NCI-H187 treated with DMSO at 0.1 percent for 48 hours (cell line): Measurements from ENCODE around the gene NR1I3.
"Not testable (repeated sequence)": the region's sequence is repeated elsewhere in the genome, so short reads cannot be mapped to it uniquely, and the experiment has no call there.

ENCODE experiments used
- DNase-seq: peaks from one replicate; lab custom pipeline; 2025; lab: John Stamatoyannopoulos, UW

The NR1I3 gene

GRCh38 chr1:161238039-161238473 lies at the start of gene NR1I3:
NR1I3 (minus strand) TSS chr1:161238203; CDS start chr1:161236565, 1,638 bp downstream.
- no peak for DNase-seq

GRCh38 chr1:161287482-161288054 lies 49.6 kb upstream of the NR1I3 start:
- DNase-seq, result no peak

- DNase-seq, result no peak
These were observed 47.5 kb upstream of the NR1I3 start for GRCh38 chr1:161285521-161285920.

GRCh38 chr1:161285113-161285512 lies 47.1 kb upstream of the NR1I3 start:
- no peak for DNase-seq

- no peak for DNase-seq
These were observed 45.0 kb upstream of the NR1I3 start for GRCh38 chr1:161282991-161283390.

- DNase-seq, result no peak
These were observed 36.9 kb upstream of the NR1I3 start for GRCh38 chr1:161274874-161275273.

GRCh38 chr1:161273402-161273801 lies 35.4 kb upstream of the NR1I3 start:
- DNase-seq, result no peak

- no peak for DNase-seq
These were observed 29.3 kb upstream of the NR1I3 start for GRCh38 chr1:161267321-161267720.

- no peak for DNase-seq
These were observed 28.8 kb upstream of the NR1I3 start for GRCh38 chr1:161266836-161267235.

GRCh38 chr1:161266202-161266601 lies 28.2 kb upstream of the NR1I3 start:
- DNase-seq, result no peak

GRCh38 chr1:161265305-161265704 lies 27.3 kb upstream of the NR1I3 start:
- DNase-seq, result no peak

GRCh38 chr1:161261261-161262235 lies 23.5 kb upstream of the NR1I3 start:
- no peak for DNase-seq

- no peak for DNase-seq
These were observed 22.6 kb upstream of the NR1I3 start for GRCh38 chr1:161260376-161261260.

- DNase-seq, result no peak
These were observed 21.8 kb upstream of the NR1I3 start for GRCh38 chr1:161259765-161260164.

- DNase-seq, result no peak
These were observed 21.3 kb upstream of the NR1I3 start for GRCh38 chr1:161259345-161259702.

GRCh38 chr1:161258439-161259344 lies 20.7 kb upstream of the NR1I3 start, which contains the start of gene PCP4L1:
PCP4L1 (plus strand) TSS chr1:161258745; CDS start chr1:161258975, 230 bp downstream.
- peak; percentile 49 for DNase-seq

- DNase-seq, result not testable (repeated sequence)
These were observed 19.1 kb upstream of the NR1I3 start for GRCh38 chr1:161257109-161257508.

GRCh38 chr1:161255955-161256520 lies 18.0 kb upstream of the NR1I3 start:
- DNase-seq, result not testable (repeated sequence)

GRCh38 chr1:161255302-161255701 lies 17.3 kb upstream of the NR1I3 start:
- DNase-seq, result not testable (repeated sequence)

GRCh38 chr1:161251579-161251978 lies 13.6 kb upstream of the NR1I3 start:
- no peak for DNase-seq

- DNase-seq, result no peak
These were observed 12.8 kb upstream of the NR1I3 start for GRCh38 chr1:161250829-161251228.
